Hematopoietic multipotent progenitor cell treated with erythropoietin and hydrocortisone succinate and interleukin-3 and kit ligand, for 17 days (in vitro differentiated cells): Measurements from ENCODE around the gene DOK7.
A peak's percentile ranks its signal among the peaks of the same experiment; 100 is the strongest.

Experiments used
- DNase-seq: peaks from one replicate; pipeline ENCODE4 v3.0.0-alpha.2; 2015; ENCODE audit warnings: low spot score

The DOK7 gene

GRCh38 chr4:3462790-3463415 is at the start of gene DOK7:
TSS of gene DOK7 (plus strand) at chr4:3463306. CDS start at chr4:3463376, 70 bp downstream.
- DNase-seq = no peak

- no peak for DNase-seq
These were observed 49.3 kb upstream of the DOK7 start for GRCh38 chr4:3413675-3414420.

- DNase-seq = no peak
These were observed 48.5 kb upstream of the DOK7 start for GRCh38 chr4:3414421-3415279.

GRCh38 chr4:3415471-3416141 is 47.5 kb upstream of the DOK7 start:
- no peak for DNase-seq

GRCh38 chr4:3416270-3416669 is 46.8 kb upstream of the DOK7 start:
- no peak for DNase-seq

- no peak for DNase-seq
These were observed 46.3 kb upstream of the DOK7 start for GRCh38 chr4:3416821-3417221.

- no peak for DNase-seq
These were observed 45.7 kb upstream of the DOK7 start for GRCh38 chr4:3417448-3417847.

GRCh38 chr4:3418029-3418762 is 44.9 kb upstream of the DOK7 start:
- DNase-seq = peak; percentile 23

GRCh38 chr4:3419836-3420605 is 43.1 kb upstream of the DOK7 start:
- no peak for DNase-seq

- no peak for DNase-seq
These were observed 42.5 kb upstream of the DOK7 start for GRCh38 chr4:3420606-3420955.

- no peak for DNase-seq
These were observed 42.1 kb upstream of the DOK7 start for GRCh38 chr4:3420956-3421355.

- DNase-seq = no peak
These were observed 41.6 kb upstream of the DOK7 start for GRCh38 chr4:3421470-3421869.

GRCh38 chr4:3422241-3422801 is 40.8 kb upstream of the DOK7 start:
- no peak for DNase-seq

GRCh38 chr4:3422808-3423297 is 40.3 kb upstream of the DOK7 start:
- no peak for DNase-seq

GRCh38 chr4:3423406-3423805 is 39.7 kb upstream of the DOK7 start:
- DNase-seq = no peak

GRCh38 chr4:3423952-3424351 is 39.2 kb upstream of the DOK7 start:
- no peak for DNase-seq

- DNase-seq = no peak
These were observed 38.5 kb upstream of the DOK7 start for GRCh38 chr4:3424522-3425095.

- DNase-seq = no peak
These were observed 36.5 kb upstream of the DOK7 start for GRCh38 chr4:3426465-3427133.

GRCh38 chr4:3427134-3427476 is 36.0 kb upstream of the DOK7 start:
- DNase-seq = no peak
